Memory B cell (primary cell): ENCODE data around the gene GPX7.

Experiments
- ATAC-seq: fragments of 150-1000 bp; cut with Tn5 transposase; 2 replicates; pipeline ENCODE4 v1.10.0; 2021; ENCODE audit warnings: low read depth, mild to moderate bottlenecking, moderate library complexity
- DNase-seq, 2 donors: peaks; one replicate each; pipeline ENCODE4 v3.0.0; 2022; ENCODE audit warnings: low spot score in 2 of 2
- H3K27ac Mint-ChIP-seq: one replicate; pipeline ENCODE4 v1.8.0; 2022; ENCODE audit warnings: mild to moderate bottlenecking, moderate library complexity, mixed read lengths
- H3K27me3 Mint-ChIP-seq: one replicate; pipeline ENCODE4 v1.8.0; 2022; ENCODE audit warnings: mixed read lengths
- H3K36me3 Mint-ChIP-seq: one replicate; pipeline ENCODE4 v1.8.0; 2022; ENCODE audit warnings: mild to moderate bottlenecking, mixed read lengths
- H3K4me1 Mint-ChIP-seq: one replicate; pipeline ENCODE4 v1.8.0; 2022; ENCODE audit warnings: mixed read lengths
- H3K4me3 Mint-ChIP-seq: one replicate; pipeline ENCODE4 v1.8.0; 2022; ENCODE audit warnings: mild to moderate bottlenecking, moderate library complexity, mixed read lengths
- H3K9me3 Mint-ChIP-seq: one replicate; pipeline ENCODE4 v1.8.0; 2022; ENCODE audit warnings: mixed read lengths

Gene GPX7

GRCh38 chr1:52628614-52629324 is 26.6 kb downstream of the GPX7 start:
- no peaks in the 10 kb centered on the region for H3K27me3 Mint-ChIP-seq
- H3K4me3 Mint-ChIP-seq = no peak overlapping the region
- peaks cover 35% of the 10 kb centered on the region for H3K4me1 Mint-ChIP-seq
- no peak for DNase-seq
- H3K36me3 Mint-ChIP-seq = peaks cover 6% of the 10 kb centered on the region
- no peak for ATAC-seq
- no peaks in the 10 kb centered on the region for H3K9me3 Mint-ChIP-seq
- H3K27ac Mint-ChIP-seq = peak overlapping the region; percentile 49

- H3K9me3 Mint-ChIP-seq = no peaks in the 10 kb centered on the region
- peak overlapping the region; percentile 49 for H3K27ac Mint-ChIP-seq
- peaks cover 40% of the 10 kb centered on the region for H3K4me1 Mint-ChIP-seq
- DNase-seq (no peak), ATAC-seq (no peak)
- no peak overlapping the region for H3K4me3 Mint-ChIP-seq
- H3K36me3 Mint-ChIP-seq = peaks cover 4% of the 10 kb centered on the region
- no peaks in the 10 kb centered on the region for H3K27me3 Mint-ChIP-seq
These were observed 27.1 kb downstream of the GPX7 start for GRCh38 chr1:52629325-52629643.

- Mint-ChIP-seq H3K9me3 (no peaks in the 10 kb centered on the region), H3K36me3 (peaks cover 4% of the 10 kb centered on the region), H3K27ac (no peak overlapping the region), H3K4me1 (peaks cover 42% of the 10 kb centered on the region), H3K4me3 (no peak overlapping the region), H3K27me3 (no peaks in the 10 kb centered on the region)
- no peak for DNase-seq
- ATAC-seq = no peak
These were observed 27.5 kb downstream of the GPX7 start for GRCh38 chr1:52629667-52630066.

DNA sequence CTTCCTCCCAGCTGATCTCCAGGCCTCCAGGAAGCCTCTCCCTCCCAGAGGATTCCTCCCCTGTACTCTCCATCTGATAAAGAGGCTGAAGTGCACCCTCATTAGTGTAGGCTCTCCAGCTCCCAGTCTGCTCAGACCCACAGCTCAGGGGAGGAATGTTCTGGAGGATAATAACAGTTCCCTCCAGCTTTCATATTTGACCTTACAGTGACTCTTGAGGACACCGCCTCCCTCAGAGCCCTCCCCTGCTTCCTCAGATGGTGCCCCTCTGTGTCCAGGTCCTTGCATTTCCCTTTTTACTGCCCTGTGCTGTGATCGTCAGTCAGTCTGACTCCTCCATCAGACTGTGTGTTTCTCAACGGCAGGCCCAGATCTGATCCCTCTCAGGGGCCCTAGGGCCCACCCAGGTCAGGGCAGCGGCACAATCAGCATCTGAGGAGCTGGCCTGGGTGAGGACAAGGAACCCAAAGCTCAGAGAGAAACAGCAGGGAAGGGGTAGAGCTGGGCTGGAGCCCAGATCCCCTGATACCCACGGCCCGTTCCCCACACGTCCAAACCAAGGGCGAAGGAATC is 29.7 kb downstream of the GPX7 start:
- H3K4me3 Mint-ChIP-seq = peak overlapping the region; percentile 86
- H3K36me3 Mint-ChIP-seq = peaks cover 6% of the 10 kb centered on the region
- no peaks in the 10 kb centered on the region for H3K9me3 Mint-ChIP-seq
- peaks cover 50% of the 10 kb centered on the region for H3K4me1 Mint-ChIP-seq
- no peak for DNase-seq
- peak overlapping the region; percentile 98 for H3K27ac Mint-ChIP-seq
- ATAC-seq = peak; percentile 7
- H3K27me3 Mint-ChIP-seq = no peaks in the 10 kb centered on the region

GRCh38 chr1:52632732-52633290 is 30.6 kb downstream of the GPX7 start, which contains the start of gene SHISAL2A:
TSS of gene SHISAL2A (plus strand) at chr1:52633168. CDS start at chr1:52633494, 326 bp downstream.
- Mint-ChIP-seq H3K4me3 (peak within 1 kb of the TSS; percentile 90), H3K27ac (peak within 1 kb of the TSS; percentile 98), H3K36me3 (peaks cover 4% of the 10 kb centered on the region), H3K9me3 (no peaks in the 10 kb centered on the region), H3K27me3 (no peaks in the 10 kb centered on the region), H3K4me1 (peaks cover 50% of the 10 kb centered on the region)
- ATAC-seq (peak; percentile 23), DNase-seq (peak; percentile 53 to 65)

- peak; percentile 28 to 68 for DNase-seq
- Mint-ChIP-seq H3K36me3 (peaks cover 4% of the 10 kb centered on the region), H3K27ac (peak overlapping the region; percentile 98), H3K9me3 (no peaks in the 10 kb centered on the region), H3K4me3 (peak overlapping the region; percentile 90), H3K27me3 (no peaks in the 10 kb centered on the region), H3K4me1 (peaks cover 50% of the 10 kb centered on the region)
- peak; percentile 3 for ATAC-seq
These were observed 31.2 kb downstream of the GPX7 start for GRCh38 chr1:52633291-52633754.

DNA sequence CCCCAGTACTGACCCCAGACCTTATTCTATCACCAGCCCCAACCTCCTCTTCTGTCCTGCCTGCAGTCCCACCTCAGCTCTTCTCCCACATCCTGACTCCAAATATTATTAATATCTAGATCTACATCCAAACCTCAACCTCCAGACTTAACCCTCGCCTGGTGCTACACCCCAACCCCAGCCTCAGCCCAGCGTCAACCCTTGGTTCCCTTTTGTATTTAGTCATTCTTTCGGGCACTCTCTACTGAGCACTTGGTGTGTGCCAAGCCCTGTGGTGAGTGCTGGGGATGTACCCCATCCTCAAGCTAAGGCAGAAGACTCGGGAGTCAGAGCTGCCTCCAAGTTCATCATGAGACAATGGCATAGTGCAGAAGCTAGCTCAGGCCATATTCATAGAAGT is 31.9 kb downstream of the GPX7 start:
- peak overlapping the region; percentile 98 for H3K27ac Mint-ChIP-seq
- peak overlapping the region; percentile 90 for H3K4me3 Mint-ChIP-seq
- H3K36me3 Mint-ChIP-seq = peaks cover 6% of the 10 kb centered on the region
- ATAC-seq (no peak), DNase-seq (no peak)
- no peaks in the 10 kb centered on the region for H3K9me3 Mint-ChIP-seq
- no peaks in the 10 kb centered on the region for H3K27me3 Mint-ChIP-seq
- peaks cover 50% of the 10 kb centered on the region for H3K4me1 Mint-ChIP-seq

GRCh38 chr1:52635321-52636089 is 33.3 kb downstream of the GPX7 start:
- ATAC-seq (no peak), DNase-seq (no peak)
- H3K27ac Mint-ChIP-seq = peak overlapping the region; percentile 98
- H3K36me3 Mint-ChIP-seq = peaks cover 8% of the 10 kb centered on the region
- peaks cover 50% of the 10 kb centered on the region for H3K4me1 Mint-ChIP-seq
- no peaks in the 10 kb centered on the region for H3K9me3 Mint-ChIP-seq
- H3K27me3 Mint-ChIP-seq = no peaks in the 10 kb centered on the region
- H3K4me3 Mint-ChIP-seq = peak overlapping the region; percentile 90

GRCh38 chr1:52636721-52637695 is 34.8 kb downstream of the GPX7 start:
- H3K27ac Mint-ChIP-seq = peak overlapping the region; percentile 98
- peaks cover 55% of the 10 kb centered on the region for H3K4me1 Mint-ChIP-seq
- peak; percentile 72 for ATAC-seq
- no peaks in the 10 kb centered on the region for H3K27me3 Mint-ChIP-seq
- peaks cover 12% of the 10 kb centered on the region for H3K36me3 Mint-ChIP-seq
- H3K4me3 Mint-ChIP-seq = peak overlapping the region; percentile 88
- peaks cover 2% of the 10 kb centered on the region for H3K9me3 Mint-ChIP-seq
- DNase-seq = peak; percentile 70 to 81

GRCh38 chr1:52637946-52638345 is 35.8 kb downstream of the GPX7 start:
- peak overlapping the region; percentile 98 for H3K27ac Mint-ChIP-seq
- ATAC-seq = no peak
- H3K4me1 Mint-ChIP-seq = peaks cover 55% of the 10 kb centered on the region
- peaks cover 16% of the 10 kb centered on the region for H3K36me3 Mint-ChIP-seq
- peak overlapping the region; percentile 88 for H3K4me3 Mint-ChIP-seq
- H3K27me3 Mint-ChIP-seq = no peaks in the 10 kb centered on the region
- peaks cover 2% of the 10 kb centered on the region for H3K9me3 Mint-ChIP-seq
- DNase-seq = no peak

DNA sequence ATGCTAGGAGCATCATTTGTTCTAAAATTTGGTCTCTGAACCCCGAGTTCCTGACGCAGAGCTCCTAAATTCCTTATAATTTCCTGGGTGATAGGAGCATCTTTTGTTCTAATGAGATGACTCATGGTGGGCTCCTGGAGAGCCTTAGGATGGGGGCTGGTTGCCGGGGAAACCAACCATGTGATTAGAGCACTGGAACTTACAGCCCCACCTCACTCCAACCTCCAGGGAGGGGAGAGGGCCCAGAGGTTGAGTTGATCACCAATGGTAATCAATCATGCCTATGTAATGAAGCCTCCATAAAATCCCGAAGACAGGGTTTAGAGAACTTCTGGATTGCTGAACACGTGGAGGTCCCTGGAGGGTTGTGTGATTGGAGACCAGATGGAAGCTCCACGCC is 38.5 kb downstream of the GPX7 start:
- Mint-ChIP-seq H3K36me3 (peaks cover 28% of the 10 kb centered on the region), H3K9me3 (peaks cover 2% of the 10 kb centered on the region), H3K4me3 (no peak overlapping the region), H3K4me1 (peaks cover 49% of the 10 kb centered on the region), H3K27ac (peak overlapping the region; percentile 96), H3K27me3 (no peaks in the 10 kb centered on the region)
- DNase-seq (no peak), ATAC-seq (no peak)

DNA sequence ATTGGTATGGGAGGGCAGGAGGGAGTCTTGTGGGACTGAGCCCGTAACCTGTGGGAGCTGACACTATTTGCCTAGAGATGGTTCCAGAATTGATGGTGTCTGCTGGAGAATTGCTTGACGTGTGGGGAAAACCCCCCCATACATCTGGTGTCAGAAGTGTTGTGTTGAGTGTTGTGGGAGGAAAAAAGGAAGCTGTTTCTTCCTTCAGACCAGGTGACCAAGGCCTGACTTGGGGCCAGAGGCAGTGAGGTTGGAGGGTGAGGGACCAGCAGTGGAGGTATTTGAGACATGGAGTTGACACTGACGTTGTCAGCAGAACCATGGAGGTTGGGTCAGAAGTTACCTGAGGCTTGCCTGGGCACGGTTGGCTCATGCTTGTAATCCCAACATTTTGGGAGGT is 39.1 kb downstream of the GPX7 start:
- H3K4me1 Mint-ChIP-seq = peaks cover 45% of the 10 kb centered on the region
- H3K27me3 Mint-ChIP-seq = no peaks in the 10 kb centered on the region
- H3K9me3 Mint-ChIP-seq = peaks cover 2% of the 10 kb centered on the region
- H3K36me3 Mint-ChIP-seq = peaks cover 29% of the 10 kb centered on the region
- DNase-seq (peak; percentile 42 to 48), ATAC-seq (peak; percentile 41)
- peak overlapping the region; percentile 96 for H3K27ac Mint-ChIP-seq
- H3K4me3 Mint-ChIP-seq = peak overlapping the region; percentile 65

DNA sequence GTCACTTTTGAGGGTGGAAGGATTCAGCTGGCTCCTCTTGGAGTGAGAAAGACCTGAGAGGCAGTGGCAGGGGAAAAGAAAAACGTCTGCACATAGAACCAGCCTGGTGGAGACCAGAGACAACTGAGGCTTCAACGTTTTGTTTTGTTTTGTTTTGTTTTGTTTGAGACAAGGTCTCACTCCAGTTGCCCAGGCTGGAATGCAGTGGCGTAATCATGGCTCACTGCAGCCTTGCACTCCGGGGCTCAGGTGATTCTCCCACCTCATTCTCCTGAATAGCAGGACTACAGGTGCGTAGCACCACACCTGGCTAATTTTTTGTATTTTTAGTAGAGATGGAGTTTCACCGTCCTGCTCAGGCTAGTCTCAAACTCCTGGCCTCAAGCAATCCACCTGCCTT is 43.1 kb downstream of the GPX7 start:
- peaks cover 2% of the 10 kb centered on the region for H3K9me3 Mint-ChIP-seq
- H3K36me3 Mint-ChIP-seq = peaks cover 40% of the 10 kb centered on the region
- ATAC-seq (no peak), DNase-seq (no peak)
- H3K27me3 Mint-ChIP-seq = no peaks in the 10 kb centered on the region
- H3K4me1 Mint-ChIP-seq = peaks cover 31% of the 10 kb centered on the region
- no peak overlapping the region for H3K4me3 Mint-ChIP-seq
- H3K27ac Mint-ChIP-seq = no peak overlapping the region
